Vagina (tissue), 2 donors: ENCODE measurements around the gene PDXP. TPM values are rescaled to one million over a fixed set of nuclear protein-coding genes. Genes with fewer than 3 reads are reported as not detected.
A peak's percentile ranks its signal among the peaks of the same experiment; 100 is the strongest.

Experiments
- DNase-seq, 2 donors: peaks; one replicate each; pipeline ENCODE4 v3.0.0-alpha.2; 2017; ENCODE audit errors: extremely low spot score in 2 of 2
- H3K27ac ChIP-seq: fragments of 200-600 bp; sonication (generic); one replicate; pipeline ENCODE4 v1.5.1; 2019
- H3K27me3 ChIP-seq: fragments of 200-600 bp; sonication (generic); one replicate; pipeline ENCODE4 v1.5.1; 2019
- H3K36me3 ChIP-seq, 2 donors: fragments of 200-600 bp; sonication (generic); one replicate each; pipeline ENCODE4 v1.5.1; 2017 to 2019
- H3K4me1 ChIP-seq: fragments of 200-600 bp; sonication (generic); one replicate; pipeline ENCODE4 v1.5.1; 2019
- H3K4me3 ChIP-seq, 2 donors: fragments of 200-600 bp; sonication (generic); 1 replicate in 1 of 2; 2 replicates in 1 of 2; pipeline ENCODE4 v1.5.1; 2016 to 2019
- H3K9me3 ChIP-seq: fragments of 200-600 bp; sonication (generic); one replicate; pipeline ENCODE4 v1.5.1; 2019
- POLR2A ChIP-seq, 2 donors: fragments of 450-650 bp; IDR thresholded peaks; one replicate each; pipeline ENCODE4 v1.6.1; 2017; ENCODE audit warnings: antibody characterized with exemption in 2 of 2, mild to moderate bottlenecking in 2 of 2, moderate library complexity in 2 of 2
- POLR2AphosphoS5 ChIP-seq, 2 donors: sonication (generic); formaldehyde crosslinking; IDR thresholded peaks; one replicate each; pipeline ENCODE4 v1.9.0; 2017; ENCODE audit warnings: antibody characterized with exemption in 2 of 2, mild to moderate bottlenecking in 2 of 2, low read depth in 1 of 2; ENCODE audit not compliant: insufficient read depth in 1 of 2
- intact Hi-C: fragments of 100-400 bp; cut with DNase I; formaldehyde crosslinking; loops from one replicate; pipeline ENCODE4 v1.15.1; 2023
- total RNA-seq: library from RNA; depleted of rRNA; stranded (reverse); fragments of >200 nt; gene quantifications from one replicate; pipeline ENCODE4 v1.2.3, GENCODE V29; 2016
- TF ChIP-seq, protein P1 (sequence below), 3 experiments: fragments of 450-650 bp in 2 of 3; fragments of 200-600 bp in 1 of 3; sonication (generic) in 1 of 3; IDR thresholded peaks; one replicate each; pipeline ENCODE4 v1.5.1; 2017 to 2019; ENCODE audit warnings: antibody characterized with exemption in 3 of 3, mild to moderate bottlenecking in 2 of 3, moderate library complexity in 2 of 3

Gene PDXP
- total RNA-seq, 1 donor from 2014 or later, result 6.4 TPM

DNA sequence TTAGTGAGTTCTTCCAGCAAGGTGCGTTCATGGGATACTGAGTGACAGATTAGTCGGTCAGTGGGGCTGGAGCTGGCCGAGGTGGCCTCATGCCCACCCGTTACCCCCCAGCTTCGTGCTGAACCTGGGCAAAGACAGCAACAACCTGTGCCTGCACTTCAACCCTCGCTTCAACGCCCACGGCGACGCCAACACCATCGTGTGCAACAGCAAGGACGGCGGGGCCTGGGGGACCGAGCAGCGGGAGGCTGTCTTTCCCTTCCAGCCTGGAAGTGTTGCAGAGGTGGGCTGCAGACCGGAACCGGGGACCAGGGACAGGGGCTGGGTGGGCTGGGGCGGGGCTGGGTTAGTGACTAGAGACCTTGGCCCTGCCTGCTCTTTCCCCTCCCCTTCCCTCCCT is 19.8 kb downstream of the PDXP start:
- intact Hi-C loops, result loop anchor here (5.0 kb wide), 1 partner anchor 36 kb away; no protein-coding TSS in a partner anchor
- no peaks in the 10 kb centered on the region for H3K27me3 ChIP-seq
- TF ChIP-seq POLR2A (IDR thresholded peaks at IDR 0.05) (no peak), POLR2AphosphoS5 (IDR thresholded peaks at IDR 0.05; ENCODE audit: insufficient read depth in 1 of 2, low read depth in 1 of 2) (no peak)
- TF ChIP-seq, protein P1, sequence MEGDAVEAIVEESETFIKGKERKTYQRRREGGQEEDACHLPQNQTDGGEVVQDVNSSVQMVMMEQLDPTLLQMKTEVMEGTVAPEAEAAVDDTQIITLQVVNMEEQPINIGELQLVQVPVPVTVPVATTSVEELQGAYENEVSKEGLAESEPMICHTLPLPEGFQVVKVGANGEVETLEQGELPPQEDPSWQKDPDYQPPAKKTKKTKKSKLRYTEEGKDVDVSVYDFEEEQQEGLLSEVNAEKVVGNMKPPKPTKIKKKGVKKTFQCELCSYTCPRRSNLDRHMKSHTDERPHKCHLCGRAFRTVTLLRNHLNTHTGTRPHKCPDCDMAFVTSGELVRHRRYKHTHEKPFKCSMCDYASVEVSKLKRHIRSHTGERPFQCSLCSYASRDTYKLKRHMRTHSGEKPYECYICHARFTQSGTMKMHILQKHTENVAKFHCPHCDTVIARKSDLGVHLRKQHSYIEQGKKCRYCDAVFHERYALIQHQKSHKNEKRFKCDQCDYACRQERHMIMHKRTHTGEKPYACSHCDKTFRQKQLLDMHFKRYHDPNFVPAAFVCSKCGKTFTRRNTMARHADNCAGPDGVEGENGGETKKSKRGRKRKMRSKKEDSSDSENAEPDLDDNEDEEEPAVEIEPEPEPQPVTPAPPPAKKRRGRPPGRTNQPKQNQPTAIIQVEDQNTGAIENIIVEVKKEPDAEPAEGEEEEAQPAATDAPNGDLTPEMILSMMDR (IDR thresholded peaks at IDR 0.05), result no peak
- peak overlapping the region; percentile 98 for H3K27ac ChIP-seq
- H3K36me3 ChIP-seq, result peaks cover 0 to 8% of the 10 kb centered on the region in 2 donors
- DNase-seq, result no peak
- H3K9me3 ChIP-seq, result no peaks in the 10 kb centered on the region
- no peak overlapping the region for H3K4me3 ChIP-seq
- peaks cover 71% of the 10 kb centered on the region for H3K4me1 ChIP-seq

GRCh38 chr22:37679670-37680069 is 21.1 kb downstream of the PDXP start:
- H3K36me3 ChIP-seq, result peaks cover 0 to 8% of the 10 kb centered on the region in 2 donors
- no peak overlapping the region for H3K4me3 ChIP-seq
- intact Hi-C loops, result loop anchor here (5.0 kb wide), 3 partner anchors 37 to 68 kb away; no protein-coding TSS in a partner anchor
- peak in 1 of 2 donors; percentile 70 for DNase-seq
- TF ChIP-seq, protein P1 (IDR thresholded peaks at IDR 0.05), result no peak
- TF ChIP-seq POLR2A (IDR thresholded peaks at IDR 0.05) (no peak), POLR2AphosphoS5 (IDR thresholded peaks at IDR 0.05; ENCODE audit: insufficient read depth in 1 of 2, low read depth in 1 of 2) (no peak)
- H3K27ac ChIP-seq, result no peak overlapping the region
- H3K4me1 ChIP-seq, result peaks cover 58% of the 10 kb centered on the region
- no peaks in the 10 kb centered on the region for H3K27me3 ChIP-seq
- H3K9me3 ChIP-seq, result no peaks in the 10 kb centered on the region

- no peak for DNase-seq
- H3K36me3 ChIP-seq, result peaks cover 0 to 8% of the 10 kb centered on the region in 2 donors
- H3K27ac ChIP-seq, result peak overlapping the region; percentile 42
- intact Hi-C loops, result loop anchor here (5.0 kb wide), 2 partner anchors 53 to 67 kb away; no protein-coding TSS in a partner anchor
- H3K4me3 ChIP-seq, result no peak overlapping the region
- H3K9me3 ChIP-seq, result no peaks in the 10 kb centered on the region
- H3K27me3 ChIP-seq, result no peaks in the 10 kb centered on the region
- no peak for TF ChIP-seq POLR2A (IDR thresholded peaks at IDR 0.05)
- TF ChIP-seq POLR2AphosphoS5 (IDR thresholded peaks at IDR 0.05; ENCODE audit: insufficient read depth in 1 of 2, low read depth in 1 of 2), result no peak
- TF ChIP-seq, protein P1 (IDR thresholded peaks at IDR 0.05), result no peak
- H3K4me1 ChIP-seq, result peaks cover 52% of the 10 kb centered on the region
These were observed 21.8 kb downstream of the PDXP start for GRCh38 chr22:37680191-37680851.

DNA sequence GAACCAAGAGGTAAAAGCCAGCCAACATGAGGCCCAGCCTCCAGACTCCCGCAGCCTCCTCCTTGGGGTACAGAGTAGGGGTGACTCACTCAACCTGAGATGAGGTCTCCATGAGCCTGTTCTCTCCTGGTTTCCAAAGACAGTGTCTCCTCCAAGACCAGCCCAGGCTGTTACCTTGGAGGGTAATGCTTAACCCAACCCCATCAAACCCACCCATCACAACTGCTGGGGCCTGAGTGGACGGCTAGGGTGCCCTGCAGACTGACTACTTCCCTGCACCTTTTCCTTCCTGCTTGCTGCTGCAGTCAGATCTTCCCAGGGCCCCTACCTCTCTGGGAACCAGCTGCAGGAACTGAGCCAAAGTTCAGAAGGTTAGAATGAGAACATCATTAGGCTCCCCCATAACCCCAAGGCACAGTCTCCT is 22.5 kb downstream of the PDXP start:
- Histone ChIP-seq H3K27ac (peak overlapping the region; percentile 42), H3K36me3 (peaks cover 0 to 8% of the 10 kb centered on the region in 2 donors)
- intact Hi-C loops, result loop anchor here (5.0 kb wide), 2 partner anchors 54 to 66 kb away; no protein-coding TSS in a partner anchor

More for the DNA sequence above, 22.5 kb downstream of the PDXP start:
- no peaks in the 10 kb centered on the region for H3K9me3 ChIP-seq
- TF ChIP-seq POLR2A (IDR thresholded peaks at IDR 0.05) (no peak), POLR2AphosphoS5 (IDR thresholded peaks at IDR 0.05; ENCODE audit: insufficient read depth in 1 of 2, low read depth in 1 of 2) (no peak)
- TF ChIP-seq, protein P1 (IDR thresholded peaks at IDR 0.05), result no peak
- H3K4me3 ChIP-seq, result no peak overlapping the region
- DNase-seq, result no peak
- H3K27me3 ChIP-seq, result no peaks in the 10 kb centered on the region
- peaks cover 46% of the 10 kb centered on the region for H3K4me1 ChIP-seq
